Smooth muscle cell (in vitro differentiated cells): ENCODE measurements around the gene PNPT1. TPM values are rescaled to one million over a fixed set of nuclear protein-coding genes. Genes with fewer than 3 reads are reported as not detected.
"Not testable (repeated sequence)": the region's sequence is repeated elsewhere in the genome, so short reads cannot be mapped to it uniquely, and the experiment has no call there.

Experiments
- DNase-seq: peaks from one replicate; lab custom pipeline; 2025; ENCODE audit not compliant: unreplicated experiment; lab: John Stamatoyannopoulos, UW
- H2AFZ ChIP-seq: fragments of 200-600 bp; sonication (generic); 2 replicates; pipeline ENCODE4 v1.6.0; 2016; ENCODE audit warnings: antibody characterized with exemption, low read depth, mild to moderate bottlenecking
- H3F3A ChIP-seq: fragments of 200-600 bp; sonication (generic); 2 replicates; pipeline ENCODE4 v1.6.0; 2017; ENCODE audit warnings: antibody characterized with exemption, low read depth
- H3K27ac ChIP-seq: fragments of 200-600 bp; sonication (generic); 2 replicates; pipeline ENCODE4 v1.5.1; 2016; ENCODE audit warnings: low read depth, mild to moderate bottlenecking
- H3K27me3 ChIP-seq: fragments of 200-600 bp; sonication (generic); 2 replicates; pipeline ENCODE4 v1.6.1; 2016; ENCODE audit warnings: low read depth, mild to moderate bottlenecking
- H3K36me3 ChIP-seq: fragments of 200-600 bp; sonication (generic); 2 replicates; pipeline ENCODE4 v1.5.1; 2016; ENCODE audit warnings: low read depth
- H3K4me1 ChIP-seq: fragments of 200-600 bp; sonication (generic); 2 replicates; pipeline ENCODE4 v1.5.1; 2016; ENCODE audit warnings: low read depth
- H3K4me2 ChIP-seq: fragments of 200-600 bp; sonication (generic); 2 replicates; pipeline ENCODE4 v1.6.0; 2016; ENCODE audit warnings: mild to moderate bottlenecking
- H3K4me3 ChIP-seq: fragments of 200-600 bp; sonication (generic); 2 replicates; pipeline ENCODE4 v1.5.1; 2016; ENCODE audit warnings: mild to moderate bottlenecking
- H3K79me2 ChIP-seq: fragments of 200-600 bp; sonication (generic); 2 replicates; pipeline ENCODE4 v1.6.0; 2016; ENCODE audit warnings: low read depth, mild to moderate bottlenecking
- H3K9ac ChIP-seq: fragments of 200-600 bp; sonication (generic); 2 replicates; pipeline ENCODE4 v1.6.0; 2016; ENCODE audit warnings: low read depth
- H3K9me3 ChIP-seq: fragments of 200-600 bp; sonication (generic); replicated peaks from 2 replicates; pipeline ENCODE4 v1.5.1; 2016; ENCODE audit warnings: low read depth
- H4K20me1 ChIP-seq: fragments of 200-600 bp; sonication (generic); 2 replicates; pipeline ENCODE4 v1.6.0; 2016; ENCODE audit warnings: low read depth
- WGBS: methylation state at CpG from one replicate; pipeline ENCODE4 v1.1.7; 2016; ENCODE audit warnings: low lambda C conversion rate; 5-methylcytosine and 5-hydroxymethylcytosine counted together
- polyA plus RNA-seq: library from polyadenylated mRNA; unstranded; fragments of >200 nt; fragmentation: Nextera tagmentation; extraction: Ambion mirVana; gene quantifications from 2 replicates; pipeline ENCODE4 v1.2.1, GENCODE V29; 2016
- total RNA-seq: library from RNA; depleted of rRNA; stranded (reverse); fragments of >200 nt; gene quantifications from 2 replicates; pipeline ENCODE4 v1.2.3, GENCODE V29; 2014
- TF ChIP-seq, protein P1 (sequence below): fragments of 200-600 bp; sonication (generic); IDR thresholded peaks from 2 replicates; pipeline ENCODE4 v1.5.1; 2017; ENCODE audit warnings: borderline replicate concordance, mild to moderate bottlenecking, antibody characterized with exemption; ENCODE audit not compliant: insufficient read depth, poor library complexity, severe bottlenecking

Gene PNPT1
- total and polyA plus RNA-seq, 2 experiments from 2014 or later = 7.9 to 16.9 TPM

DNA sequence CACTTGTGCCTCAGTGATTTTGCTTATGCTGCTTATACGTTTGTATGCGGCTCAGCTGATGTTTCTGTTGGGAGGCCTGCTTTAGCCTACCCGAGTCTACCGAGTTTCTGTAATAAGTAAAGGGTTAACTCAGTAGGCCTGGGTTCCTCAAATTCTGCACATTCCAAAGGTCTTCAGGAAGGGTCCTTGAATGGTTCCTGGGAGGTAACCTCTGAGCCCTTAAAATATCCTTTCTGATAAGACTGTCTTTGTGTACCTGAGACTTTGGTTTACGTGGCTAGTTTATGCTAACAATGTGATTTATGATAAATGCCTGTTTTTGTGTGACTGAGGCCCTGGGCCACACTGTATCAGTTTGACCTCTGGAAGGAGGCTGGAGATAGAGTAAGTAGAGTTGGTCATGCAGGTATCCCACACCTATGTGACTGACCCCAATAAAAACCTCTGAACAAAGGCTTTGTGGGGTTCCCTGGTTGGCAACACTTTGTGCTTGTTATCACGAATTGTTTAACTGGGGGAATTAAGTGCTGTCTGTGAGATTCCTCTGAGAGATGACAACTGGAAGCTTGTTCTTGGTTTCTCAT lies 18.9 kb upstream of the PNPT1 start:
- Histone ChIP-seq H2AFZ (no peak overlapping the region), H3K79me2 (no peaks in the 10 kb centered on the region), H3K9ac (no peak overlapping the region), H3K4me2 (no peak overlapping the region), H3K36me3 (no peaks in the 10 kb centered on the region), H3K4me3 (no peak overlapping the region), H3K27ac (no peak overlapping the region), H3K4me1 (no peaks in the 10 kb centered on the region), H3K9me3 (no peaks in the 10 kb centered on the region), H3F3A (no peaks in the 10 kb centered on the region), H3K27me3 (no peaks in the 10 kb centered on the region), H4K20me1 (no peaks in the 10 kb centered on the region)
- WGBS = 54% methylated on average over 6 of the region's 6 CpGs
- TF ChIP-seq, protein P1, sequence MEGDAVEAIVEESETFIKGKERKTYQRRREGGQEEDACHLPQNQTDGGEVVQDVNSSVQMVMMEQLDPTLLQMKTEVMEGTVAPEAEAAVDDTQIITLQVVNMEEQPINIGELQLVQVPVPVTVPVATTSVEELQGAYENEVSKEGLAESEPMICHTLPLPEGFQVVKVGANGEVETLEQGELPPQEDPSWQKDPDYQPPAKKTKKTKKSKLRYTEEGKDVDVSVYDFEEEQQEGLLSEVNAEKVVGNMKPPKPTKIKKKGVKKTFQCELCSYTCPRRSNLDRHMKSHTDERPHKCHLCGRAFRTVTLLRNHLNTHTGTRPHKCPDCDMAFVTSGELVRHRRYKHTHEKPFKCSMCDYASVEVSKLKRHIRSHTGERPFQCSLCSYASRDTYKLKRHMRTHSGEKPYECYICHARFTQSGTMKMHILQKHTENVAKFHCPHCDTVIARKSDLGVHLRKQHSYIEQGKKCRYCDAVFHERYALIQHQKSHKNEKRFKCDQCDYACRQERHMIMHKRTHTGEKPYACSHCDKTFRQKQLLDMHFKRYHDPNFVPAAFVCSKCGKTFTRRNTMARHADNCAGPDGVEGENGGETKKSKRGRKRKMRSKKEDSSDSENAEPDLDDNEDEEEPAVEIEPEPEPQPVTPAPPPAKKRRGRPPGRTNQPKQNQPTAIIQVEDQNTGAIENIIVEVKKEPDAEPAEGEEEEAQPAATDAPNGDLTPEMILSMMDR = no peak
- DNase-seq = no peak

- H3K4me3 ChIP-seq = no peak overlapping the region
- H2AFZ ChIP-seq = no peak overlapping the region
- no peaks in the 10 kb centered on the region for H3K27me3 ChIP-seq
- no peaks in the 10 kb centered on the region for H3K4me1 ChIP-seq
- no peak overlapping the region for H3K9ac ChIP-seq
- no peaks in the 10 kb centered on the region for H3K36me3 ChIP-seq
- H3K79me2 ChIP-seq = no peaks in the 10 kb centered on the region
- H3K9me3 ChIP-seq = no peaks in the 10 kb centered on the region
- H4K20me1 ChIP-seq = no peaks in the 10 kb centered on the region
- no peaks in the 10 kb centered on the region for H3F3A ChIP-seq
- no peak overlapping the region for H3K27ac ChIP-seq
- DNase-seq = no peak
- TF ChIP-seq, protein P1 = no peak
- H3K4me2 ChIP-seq = no peak overlapping the region
Observed at GRCh38 chr2:55710025-55710424, 16.4 kb upstream of the PNPT1 start.

DNA sequence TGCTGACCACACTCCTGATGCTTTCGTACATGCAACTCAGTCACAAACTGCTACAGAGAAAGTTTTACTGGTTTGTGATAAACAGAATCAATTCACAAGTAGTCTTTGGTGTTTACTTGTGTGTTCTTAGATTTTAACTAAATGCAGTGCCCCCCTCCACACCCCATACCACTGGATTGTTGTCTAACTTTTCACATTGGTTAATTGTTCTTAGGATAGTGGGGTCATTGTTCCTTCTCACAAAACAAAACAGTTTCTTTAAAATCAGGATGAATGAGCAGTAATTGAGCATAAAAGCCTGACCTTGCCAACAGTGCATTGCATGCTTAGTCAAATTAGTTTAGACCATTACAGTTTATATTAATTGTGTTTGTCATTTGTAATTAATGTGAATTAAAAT lies 14.1 kb upstream of the PNPT1 start:
- no peak overlapping the region for H3K9ac ChIP-seq
- no peaks in the 10 kb centered on the region for H4K20me1 ChIP-seq
- no peak overlapping the region for H3K27ac ChIP-seq
- no peaks in the 10 kb centered on the region for H3K4me1 ChIP-seq
- no peak overlapping the region for H3K4me2 ChIP-seq
- H3K36me3 ChIP-seq = no peaks in the 10 kb centered on the region
- H2AFZ ChIP-seq = no peak overlapping the region
- no peaks in the 10 kb centered on the region for H3K79me2 ChIP-seq
- 86% methylated on average over 1 of the region's 1 CpG for WGBS
- no peaks in the 10 kb centered on the region for H3K27me3 ChIP-seq
- H3K9me3 ChIP-seq = no peaks in the 10 kb centered on the region
- H3F3A ChIP-seq = no peaks in the 10 kb centered on the region
- TF ChIP-seq, protein P1 = no peak
- H3K4me3 ChIP-seq = no peak overlapping the region
- no peak for DNase-seq

- H3K4me2 ChIP-seq, H3K9me3 ChIP-seq, H4K20me1 ChIP-seq, DNase-seq, H3K4me1 ChIP-seq, H3K27me3 ChIP-seq, H3K4me3 ChIP-seq, H3K36me3 ChIP-seq, H3F3A ChIP-seq, H3K79me2 ChIP-seq, H3K27ac ChIP-seq, H2AFZ ChIP-seq, H3K9ac ChIP-seq: not testable (repeated sequence)
- WGBS = 83% methylated on average over 4 of the region's 4 CpGs
Observed at GRCh38 chr2:55706258-55706657, 12.6 kb upstream of the PNPT1 start.
